ENCODE results near the gene HOXA3.

Gene HOXA3

DNA sequence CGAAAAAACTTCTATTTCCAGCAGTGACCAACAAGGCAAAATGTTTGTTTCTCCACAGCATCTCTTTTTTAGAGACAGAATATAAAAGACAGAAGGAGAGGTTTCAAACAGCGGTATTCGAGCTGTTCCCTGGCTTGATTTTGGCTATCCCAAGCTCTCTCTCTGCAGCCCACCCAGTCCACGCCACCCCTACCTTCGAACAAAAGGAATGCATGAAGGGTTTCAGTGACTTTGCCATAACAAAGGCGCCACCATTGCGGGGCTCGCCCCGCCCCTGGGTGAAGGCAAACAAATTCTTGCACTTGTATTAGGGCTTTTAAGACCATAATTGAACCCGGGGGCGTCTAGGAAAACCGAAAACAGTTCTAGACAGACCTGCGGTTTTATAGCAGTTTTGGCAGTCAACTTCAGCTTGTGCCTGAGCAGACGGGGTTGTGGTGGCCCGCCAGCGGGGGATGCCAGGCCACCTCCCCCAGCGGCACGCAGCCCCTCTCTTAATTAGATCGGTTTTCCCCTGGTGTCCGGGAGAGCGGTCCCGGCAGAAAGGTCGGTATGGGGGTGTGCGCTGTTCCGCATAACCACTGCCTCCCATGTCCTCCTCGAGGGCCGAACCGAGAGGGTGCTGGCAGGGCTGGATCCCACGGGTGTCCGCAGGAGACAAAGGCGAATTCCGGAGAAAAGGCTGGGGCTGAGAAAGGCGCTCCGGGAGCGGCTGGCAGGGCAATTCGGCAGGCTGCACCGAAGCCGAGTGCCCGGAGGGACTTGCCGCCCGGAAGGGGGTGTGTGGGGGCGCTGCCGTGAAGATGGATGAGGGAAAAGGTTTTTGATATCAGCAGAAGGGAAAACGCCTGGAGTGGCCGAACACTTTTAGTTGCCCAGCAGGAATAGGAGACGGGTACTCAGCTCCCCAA lies 35.3 kb upstream of the HOXA3 start:
- H3K36me3 ChIP-seq (ENCODE audit: insufficient read depth, low read length) = no peaks in the 10 kb centered on the region
- H3K4me1 ChIP-seq (ENCODE audit: control insufficient read depth, insufficient read depth, low read length, unreplicated experiment) = no peaks in the 10 kb centered on the region
- H2AFZ ChIP-seq (ENCODE audit: low read length, unreplicated experiment) = no peak overlapping the region
- no peaks in the 10 kb centered on the region for H3K79me2 ChIP-seq (ENCODE audit: control insufficient read depth, insufficient read depth, low read length, unreplicated experiment)
- H3K27me3 ChIP-seq (ENCODE audit: insufficient read depth, low read length) = peaks cover 98% of the 10 kb centered on the region
- no peak overlapping the region for H3K4me3 ChIP-seq (ENCODE audit: low read depth, low read length)
- H3K27ac ChIP-seq (ENCODE audit: low read depth, low read length) = no peak overlapping the region

GRCh38 chr7:27186668-27187474 lies 34.5 kb upstream of the HOXA3 start:
- Histone ChIP-seq H2AFZ (ENCODE audit: low read length, unreplicated experiment) (no peak overlapping the region), H3K27me3 (ENCODE audit: insufficient read depth, low read length) (peaks cover 98% of the 10 kb centered on the region), H3K79me2 (ENCODE audit: control insufficient read depth, insufficient read depth, low read length, unreplicated experiment) (no peaks in the 10 kb centered on the region), H3K36me3 (ENCODE audit: insufficient read depth, low read length) (no peaks in the 10 kb centered on the region), H3K4me1 (ENCODE audit: control insufficient read depth, insufficient read depth, low read length, unreplicated experiment) (no peaks in the 10 kb centered on the region), H3K4me3 (ENCODE audit: low read depth, low read length) (no peak overlapping the region), H3K27ac (ENCODE audit: low read depth, low read length) (no peak overlapping the region)

- no peak overlapping the region for H3K4me3 ChIP-seq (ENCODE audit: low read depth, low read length)
- no peaks in the 10 kb centered on the region for H3K36me3 ChIP-seq (ENCODE audit: insufficient read depth, low read length)
- H2AFZ ChIP-seq (ENCODE audit: low read length, unreplicated experiment) = no peak overlapping the region
- no peaks in the 10 kb centered on the region for H3K4me1 ChIP-seq (ENCODE audit: control insufficient read depth, insufficient read depth, low read length, unreplicated experiment)
- no peaks in the 10 kb centered on the region for H3K79me2 ChIP-seq (ENCODE audit: control insufficient read depth, insufficient read depth, low read length, unreplicated experiment)
- H3K27ac ChIP-seq (ENCODE audit: low read depth, low read length) = no peak overlapping the region
- peaks cover 93% of the 10 kb centered on the region for H3K27me3 ChIP-seq (ENCODE audit: insufficient read depth, low read length)
Measured at GRCh38 chr7:27185854-27186667, 33.7 kb upstream of the HOXA3 start.

GRCh38 chr7:27185013-27185853 lies 32.9 kb upstream of the HOXA3 start, which contains the start of gene HOXA11:
Gene HOXA11 (minus strand): TSS chr7:27185232. CDS start chr7:27185144, 88 bp downstream.
- no peaks in the 10 kb centered on the region for H3K4me1 ChIP-seq (ENCODE audit: control insufficient read depth, insufficient read depth, low read length, unreplicated experiment)

GRCh38 chr7:27184337-27185012 lies 32.1 kb upstream of the HOXA3 start:
- Histone ChIP-seq H3K27me3 (ENCODE audit: insufficient read depth, low read length) (peaks cover 90% of the 10 kb centered on the region), H3K79me2 (ENCODE audit: control insufficient read depth, insufficient read depth, low read length, unreplicated experiment) (no peaks in the 10 kb centered on the region), H3K4me3 (ENCODE audit: low read depth, low read length) (peak overlapping the region; percentile 78)

More at GRCh38 chr7:27185013-27185853, 32.9 kb upstream of the HOXA3 start, which contains the start of gene HOXA11:
- H3K36me3 ChIP-seq (ENCODE audit: insufficient read depth, low read length) = no peaks in the 10 kb centered on the region
- H3K79me2 ChIP-seq (ENCODE audit: control insufficient read depth, insufficient read depth, low read length, unreplicated experiment) = no peaks in the 10 kb centered on the region
- H2AFZ ChIP-seq (ENCODE audit: low read length, unreplicated experiment) = peak within 1 kb of the TSS; percentile 84
- no peak within 1 kb of the TSS for H3K27ac ChIP-seq (ENCODE audit: low read depth, low read length)
- peaks cover 91% of the 10 kb centered on the region for H3K27me3 ChIP-seq (ENCODE audit: insufficient read depth, low read length)
- H3K4me3 ChIP-seq (ENCODE audit: low read depth, low read length) = peak within 1 kb of the TSS; percentile 78

DNA sequence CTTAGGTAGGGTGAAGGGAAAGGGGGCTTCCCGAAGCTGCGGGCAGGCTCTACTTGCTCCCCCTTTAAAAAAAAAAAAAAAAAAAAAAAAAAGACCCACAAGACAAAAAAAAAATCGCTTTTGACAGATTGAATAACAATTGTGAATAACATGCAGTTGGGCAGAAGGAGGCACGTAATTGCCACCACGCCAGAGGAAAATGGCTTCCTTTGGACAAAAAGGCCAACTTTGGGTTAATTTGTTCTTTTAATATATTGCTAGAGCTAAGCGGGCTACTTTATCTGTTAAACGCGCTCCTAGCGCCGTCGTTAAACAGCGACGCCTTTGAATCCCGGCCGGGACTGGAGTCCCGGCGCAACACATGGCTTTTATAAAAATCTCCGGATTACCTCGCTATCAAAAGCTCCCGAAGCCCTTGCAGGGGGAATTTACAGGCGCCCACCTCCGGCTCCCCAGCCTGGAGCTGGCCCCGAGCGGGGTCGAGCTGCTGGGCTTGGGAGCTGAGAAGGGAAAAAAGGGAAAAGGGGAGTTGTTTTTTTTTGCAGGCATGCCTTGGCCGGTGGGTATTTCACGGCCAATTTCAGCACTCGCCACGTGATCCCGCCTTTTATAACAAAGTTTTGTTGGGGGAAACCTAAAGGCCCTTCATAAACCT lies 31.4 kb upstream of the HOXA3 start:
- peak overlapping the region; percentile 78 for H3K4me3 ChIP-seq (ENCODE audit: low read depth, low read length)
- H3K36me3 ChIP-seq (ENCODE audit: insufficient read depth, low read length) = no peaks in the 10 kb centered on the region
- no peaks in the 10 kb centered on the region for H3K79me2 ChIP-seq (ENCODE audit: control insufficient read depth, insufficient read depth, low read length, unreplicated experiment)
- H3K4me1 ChIP-seq (ENCODE audit: control insufficient read depth, insufficient read depth, low read length, unreplicated experiment) = peaks cover 3% of the 10 kb centered on the region
- no peak overlapping the region for H3K27ac ChIP-seq (ENCODE audit: low read depth, low read length)
- peak overlapping the region; percentile 84 for H2AFZ ChIP-seq (ENCODE audit: low read length, unreplicated experiment)
- H3K27me3 ChIP-seq (ENCODE audit: insufficient read depth, low read length) = peaks cover 90% of the 10 kb centered on the region

More at GRCh38 chr7:27184337-27185012, 32.1 kb upstream of the HOXA3 start:
- Histone ChIP-seq H3K36me3 (ENCODE audit: insufficient read depth, low read length) (no peaks in the 10 kb centered on the region), H2AFZ (ENCODE audit: low read length, unreplicated experiment) (peak overlapping the region; percentile 84), H3K27ac (ENCODE audit: low read depth, low read length) (no peak overlapping the region), H3K4me1 (ENCODE audit: control insufficient read depth, insufficient read depth, low read length, unreplicated experiment) (peaks cover 2% of the 10 kb centered on the region)

DNA sequence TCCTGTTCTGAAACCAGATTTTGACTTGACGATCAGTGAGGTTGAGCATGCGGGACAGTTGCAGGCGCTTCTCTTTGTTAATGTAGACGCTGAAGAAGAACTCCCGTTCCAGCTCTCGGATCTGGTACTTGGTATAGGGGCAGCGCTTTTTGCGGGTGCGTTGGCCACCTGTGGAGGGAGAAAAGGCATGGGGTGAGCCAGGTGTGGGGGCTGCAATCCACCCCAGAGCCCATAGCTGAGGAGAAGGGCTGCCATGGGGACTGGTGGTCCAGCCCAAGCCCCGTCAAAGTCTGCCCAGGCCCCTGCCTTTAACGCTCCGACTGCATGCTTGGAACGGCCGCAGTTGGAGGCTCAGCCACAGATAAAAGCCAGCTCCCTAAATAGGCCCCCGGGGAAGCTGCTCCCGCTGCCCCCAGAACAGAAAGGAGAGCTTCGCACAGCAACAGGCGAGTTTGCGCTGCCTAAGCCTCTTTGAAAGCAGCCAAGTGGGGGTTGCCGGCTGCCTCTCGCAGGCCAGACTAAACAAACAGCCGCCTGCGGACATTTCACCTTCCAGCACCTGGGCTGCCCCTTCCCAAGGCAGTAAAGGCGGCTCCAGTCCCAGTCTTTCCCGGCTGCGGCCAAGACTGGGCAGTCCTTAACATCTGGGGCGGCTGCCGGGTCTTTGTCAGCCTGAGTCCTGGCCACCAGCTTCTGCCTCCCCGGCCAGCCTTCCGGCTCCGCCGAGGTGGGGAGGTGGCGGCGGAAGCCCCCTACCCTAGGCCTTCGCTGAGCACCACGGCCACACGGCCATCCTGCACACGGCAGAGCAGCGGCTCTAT lies 30.7 kb upstream of the HOXA3 start:
- Histone ChIP-seq H3K79me2 (ENCODE audit: control insufficient read depth, insufficient read depth, low read length, unreplicated experiment) (no peaks in the 10 kb centered on the region), H3K27ac (ENCODE audit: low read depth, low read length) (no peak overlapping the region), H3K4me1 (ENCODE audit: control insufficient read depth, insufficient read depth, low read length, unreplicated experiment) (peaks cover 3% of the 10 kb centered on the region), H3K27me3 (ENCODE audit: insufficient read depth, low read length) (peaks cover 90% of the 10 kb centered on the region), H3K4me3 (ENCODE audit: low read depth, low read length) (peak overlapping the region; percentile 78), H3K36me3 (ENCODE audit: insufficient read depth, low read length) (no peaks in the 10 kb centered on the region), H2AFZ (ENCODE audit: low read length, unreplicated experiment) (no peak overlapping the region)

- no peak overlapping the region for H3K27ac ChIP-seq (ENCODE audit: low read depth, low read length)
Measured at GRCh38 chr7:27182285-27182841, 30.0 kb upstream of the HOXA3 start.

More at GRCh38 chr7:27182285-27182841, 30.0 kb upstream of the HOXA3 start:
- no peaks in the 10 kb centered on the region for H3K36me3 ChIP-seq (ENCODE audit: insufficient read depth, low read length)
- peaks cover 3% of the 10 kb centered on the region for H3K4me1 ChIP-seq (ENCODE audit: control insufficient read depth, insufficient read depth, low read length, unreplicated experiment)
- H2AFZ ChIP-seq (ENCODE audit: low read length, unreplicated experiment) = no peak overlapping the region
- no peak overlapping the region for H3K4me3 ChIP-seq (ENCODE audit: low read depth, low read length)
- H3K79me2 ChIP-seq (ENCODE audit: control insufficient read depth, insufficient read depth, low read length, unreplicated experiment) = no peaks in the 10 kb centered on the region
- H3K27me3 ChIP-seq (ENCODE audit: insufficient read depth, low read length) = peaks cover 88% of the 10 kb centered on the region

Measured in ACC112 (cell line).